ENCODE data around the gene CRISPLD2. TPM values are rescaled to one million over a fixed set of nuclear protein-coding genes. Genes with fewer than 3 reads are reported as not detected.
"Not testable (repeated sequence)": the region's sequence is repeated elsewhere in the genome, so short reads cannot be mapped to it uniquely, and the experiment has no call there.

CRISPLD2 gene
- total RNA-seq, 1 donor from 2014 or later: 6.5 TPM

DNA sequence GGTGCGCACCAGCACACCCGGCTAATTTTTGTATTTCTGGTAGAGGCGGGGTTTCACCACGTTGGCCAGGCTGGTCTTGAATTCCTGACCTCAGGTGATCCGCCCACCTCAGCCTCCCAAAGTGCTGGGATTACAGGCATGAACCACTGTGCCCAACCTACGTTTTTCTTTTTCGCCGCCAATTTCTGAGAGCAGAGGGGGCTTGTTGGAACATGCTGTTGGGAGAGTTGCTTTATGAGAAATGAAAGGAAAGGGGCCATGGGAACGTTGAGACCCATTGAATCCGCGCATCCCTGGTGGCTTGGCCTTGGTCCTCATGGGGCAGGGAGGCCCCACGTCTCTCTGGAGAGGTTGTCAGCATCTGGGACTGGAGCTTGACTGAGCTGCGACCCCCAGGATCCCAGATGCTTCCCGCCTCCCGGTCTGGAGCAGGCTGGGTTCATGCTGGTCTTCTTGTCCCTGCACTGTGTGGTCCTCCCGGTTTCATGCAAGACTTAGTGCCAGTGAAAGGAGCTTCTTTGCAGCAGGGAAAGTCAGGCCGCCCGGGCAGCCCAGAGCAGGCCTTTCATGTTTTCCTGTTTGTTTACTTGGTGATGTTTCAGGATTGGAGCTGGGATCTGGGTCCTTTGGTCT, 22.8 kb downstream of the CRISPLD2 start:
- ATAC-seq: no peak

- ATAC-seq: no peak
Observed at GRCh38 chr16:84843149-84844048, 23.6 kb downstream of the CRISPLD2 start.

DNA sequence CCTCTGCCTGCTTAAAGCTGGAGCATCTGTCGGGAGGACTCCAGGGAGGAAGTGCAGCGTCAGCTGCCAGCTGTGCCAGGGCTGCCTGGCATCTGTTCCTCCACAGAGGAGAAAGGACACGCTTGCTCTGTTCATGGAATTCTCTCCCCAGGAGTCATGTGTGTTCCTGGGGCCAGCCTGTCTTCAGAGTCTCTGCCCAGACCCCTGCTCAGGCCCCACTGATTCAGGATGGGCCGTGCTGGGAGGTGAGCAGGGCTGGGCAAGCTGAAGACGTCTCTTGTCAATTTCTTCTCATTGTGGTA, 24.2 kb downstream of the CRISPLD2 start:
- ATAC-seq: no peak

- no peak for ATAC-seq
Observed at GRCh38 chr16:84844559-84845495, 25.0 kb downstream of the CRISPLD2 start.

GRCh38 chr16:84845496-84846002, 25.8 kb downstream of the CRISPLD2 start:
- no peak for ATAC-seq

DNA sequence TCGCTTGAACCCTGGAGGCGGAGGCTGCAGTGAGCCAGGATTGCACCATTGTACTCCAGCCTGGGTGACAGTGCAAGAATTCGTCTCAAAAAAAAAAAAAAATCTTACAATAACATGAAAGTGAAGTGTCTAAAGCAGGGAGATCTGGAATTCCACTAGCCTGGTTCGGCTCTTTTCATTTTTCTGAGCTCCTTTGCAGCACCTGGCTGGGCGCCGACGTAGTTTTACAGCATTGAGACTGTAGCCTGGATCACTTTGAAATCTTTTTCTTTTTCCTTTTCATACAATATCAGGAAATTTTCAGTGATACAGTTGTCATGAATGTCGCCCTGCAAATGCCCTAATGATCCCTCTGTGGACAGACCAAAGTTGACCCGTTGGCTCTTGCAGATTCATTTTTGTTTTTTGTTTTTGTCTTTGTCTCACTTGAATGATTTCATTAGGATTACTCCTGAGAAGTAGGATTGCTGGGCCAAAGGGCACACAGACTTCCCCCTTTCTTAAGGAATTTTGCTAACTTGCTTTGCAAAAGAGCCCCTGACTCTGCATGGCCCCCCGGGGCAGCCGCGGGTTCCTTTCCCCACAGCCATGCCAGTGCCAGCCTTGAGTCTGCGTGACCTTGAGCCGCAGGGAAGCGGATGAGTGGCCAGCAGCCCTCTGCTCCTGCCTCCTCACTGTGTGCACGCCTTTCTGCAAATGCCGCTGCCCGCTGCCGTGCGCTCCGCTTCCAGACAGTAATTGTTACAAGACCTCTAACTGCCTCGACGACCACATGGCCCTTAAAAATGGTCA, 28.0 kb downstream of the CRISPLD2 start:
- ATAC-seq: no peak

DNA sequence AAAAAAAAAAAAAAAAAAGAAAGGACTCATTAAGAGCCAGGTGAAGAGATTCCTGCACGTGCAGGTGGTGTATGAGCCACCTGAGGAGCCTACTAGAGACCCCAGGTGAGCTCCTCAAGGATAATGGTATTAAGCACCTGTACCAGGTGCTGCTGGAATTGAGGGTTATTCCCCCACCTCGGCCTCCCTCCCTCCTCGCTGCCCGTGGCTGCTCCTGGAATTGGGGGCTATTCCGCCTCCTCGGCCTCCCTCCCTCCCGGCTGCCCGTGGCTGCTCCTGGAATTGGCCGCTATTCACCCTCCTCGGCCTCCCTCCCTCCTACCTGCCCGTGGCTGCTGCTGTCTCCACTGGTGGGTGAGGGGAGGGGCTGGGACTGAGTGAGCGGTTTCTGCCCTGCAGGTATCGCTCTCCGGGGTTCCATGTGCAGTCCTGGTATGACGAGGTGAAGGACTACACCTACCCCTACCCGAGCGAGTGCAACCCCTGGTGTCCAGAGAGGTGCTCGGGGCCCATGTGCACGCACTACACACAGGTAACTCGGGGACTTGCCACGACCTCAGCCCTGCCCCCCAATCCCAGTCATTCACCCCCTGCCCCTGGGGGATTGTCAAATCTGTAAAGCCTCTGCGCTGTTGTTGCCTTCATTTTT, 29.3 kb downstream of the CRISPLD2 start:
- ATAC-seq: no peak

DNA sequence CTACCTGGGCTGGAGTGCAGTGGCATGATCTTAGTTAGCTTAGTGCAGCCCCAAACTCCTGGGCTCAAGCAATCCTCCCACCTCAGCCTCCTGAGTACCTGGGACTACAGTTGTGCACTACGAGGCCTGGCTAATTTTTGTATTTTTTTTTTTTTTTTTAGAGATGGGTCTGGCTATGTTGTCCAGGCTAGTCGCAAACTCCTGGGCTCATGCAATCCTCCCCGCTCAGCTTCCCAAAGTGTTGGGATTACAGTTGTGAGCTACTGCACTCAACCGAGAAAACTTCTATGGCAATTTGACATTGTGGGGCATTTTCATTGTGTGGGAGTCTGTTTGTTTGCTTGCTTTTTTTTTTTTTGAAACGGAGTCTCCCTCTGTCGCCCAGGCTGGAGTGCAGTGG, 30.0 kb downstream of the CRISPLD2 start:
- ATAC-seq: no peak

DNA sequence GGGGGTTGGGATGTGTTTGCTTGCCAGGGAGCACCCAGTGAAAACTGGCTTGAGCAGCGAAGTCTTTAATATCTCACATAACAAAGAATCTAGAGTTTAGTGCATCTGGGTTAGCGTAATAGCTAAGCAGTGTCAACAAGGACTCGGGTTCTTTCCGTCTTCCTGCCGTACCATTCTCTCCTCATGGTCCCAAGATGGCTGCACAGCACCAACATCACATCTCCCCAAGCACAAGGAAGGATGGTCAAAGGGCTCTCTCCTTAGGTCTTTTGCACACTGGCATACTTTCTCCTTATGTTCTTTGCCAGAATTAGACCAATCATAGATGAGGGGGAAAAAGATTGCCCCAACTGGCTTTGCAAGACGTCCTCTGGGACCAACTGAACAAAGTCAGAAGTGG, 30.9 kb downstream of the CRISPLD2 start:
- ATAC-seq: no peak

DNA sequence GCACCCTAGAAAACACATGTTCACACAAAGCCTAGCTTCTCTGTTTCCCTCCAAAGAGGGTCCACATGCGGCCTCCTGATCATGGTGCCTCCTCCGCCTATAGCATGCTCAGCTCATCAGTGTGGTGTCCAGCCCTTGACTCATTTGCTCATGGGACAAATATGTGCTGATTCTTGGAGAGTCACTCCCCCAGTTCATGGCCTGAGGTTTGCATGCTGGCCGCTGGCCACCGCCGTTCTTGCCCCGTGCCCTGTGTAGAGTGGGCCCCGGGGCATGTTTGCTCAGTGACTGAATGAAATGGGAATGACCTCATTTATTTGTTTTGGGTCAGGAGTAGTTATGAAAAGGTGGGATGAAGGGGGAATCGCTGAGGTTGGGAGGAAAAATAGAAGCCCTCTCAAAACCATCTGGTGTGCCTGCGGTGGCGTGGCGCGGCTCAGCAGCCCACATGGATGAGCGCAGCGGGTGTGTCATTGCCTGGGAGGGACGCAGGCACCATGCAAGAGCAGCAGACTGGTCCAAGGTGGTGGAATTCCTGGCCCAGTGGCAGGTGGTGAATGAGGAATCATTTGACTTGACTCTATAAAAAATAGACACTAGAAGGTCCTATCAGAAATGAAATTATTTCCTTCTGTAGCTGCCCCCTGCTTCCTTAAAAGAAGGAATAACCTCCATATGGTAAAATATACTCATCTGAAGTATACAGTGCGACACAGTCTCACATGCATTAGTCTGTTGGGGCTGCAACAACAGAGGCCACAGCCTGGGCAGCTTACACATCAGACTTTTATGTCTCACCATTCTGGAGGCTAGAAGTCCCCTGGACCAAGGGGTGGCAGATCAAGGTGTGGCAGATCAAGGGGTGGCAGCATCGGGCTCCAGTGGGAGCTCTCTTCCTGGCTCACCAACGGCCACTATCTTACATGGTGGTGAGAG, 31.7 kb downstream of the CRISPLD2 start:
- peak; percentile 19 for ATAC-seq

DNA sequence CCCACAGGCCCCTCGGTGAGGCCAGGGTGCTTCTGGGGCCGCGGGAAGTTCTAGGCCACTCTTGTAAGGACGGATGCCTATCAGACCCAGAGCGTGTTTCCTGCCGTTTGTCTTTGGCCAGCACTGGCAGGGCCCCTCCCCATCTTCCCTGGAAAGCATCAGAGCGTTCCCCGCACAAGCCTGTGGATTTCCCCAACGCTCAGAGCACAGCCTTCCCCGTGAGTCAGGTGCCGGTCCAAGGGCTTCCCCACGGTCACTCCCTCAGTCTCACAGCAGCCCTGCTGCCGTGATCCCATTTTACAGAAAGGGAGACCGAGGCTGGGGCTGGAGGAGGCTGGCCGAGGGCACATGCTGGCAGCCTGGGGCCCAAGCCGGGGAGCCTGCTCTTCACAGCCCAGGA, 33.7 kb downstream of the CRISPLD2 start:
- ATAC-seq: no peak

DNA sequence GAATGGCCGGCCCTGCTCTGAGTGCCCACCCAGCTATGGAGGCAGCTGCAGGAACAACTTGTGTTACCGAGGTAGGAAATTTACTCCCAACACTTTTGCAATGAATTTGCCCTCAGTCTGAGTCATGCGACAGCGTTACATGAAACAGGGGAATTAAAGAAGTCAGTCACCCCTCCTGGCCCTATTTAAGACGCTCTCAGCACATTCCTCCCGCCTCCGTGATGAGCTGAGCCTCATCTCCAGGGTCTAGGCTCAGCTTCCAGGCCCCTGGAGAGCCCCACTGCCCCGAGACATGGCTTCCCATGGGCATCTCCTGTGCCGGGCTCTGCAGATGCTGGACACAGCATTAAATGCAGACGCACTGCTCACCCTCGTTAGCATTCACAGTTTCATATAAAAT, 35.0 kb downstream of the CRISPLD2 start:
- ATAC-seq: no peak

DNA sequence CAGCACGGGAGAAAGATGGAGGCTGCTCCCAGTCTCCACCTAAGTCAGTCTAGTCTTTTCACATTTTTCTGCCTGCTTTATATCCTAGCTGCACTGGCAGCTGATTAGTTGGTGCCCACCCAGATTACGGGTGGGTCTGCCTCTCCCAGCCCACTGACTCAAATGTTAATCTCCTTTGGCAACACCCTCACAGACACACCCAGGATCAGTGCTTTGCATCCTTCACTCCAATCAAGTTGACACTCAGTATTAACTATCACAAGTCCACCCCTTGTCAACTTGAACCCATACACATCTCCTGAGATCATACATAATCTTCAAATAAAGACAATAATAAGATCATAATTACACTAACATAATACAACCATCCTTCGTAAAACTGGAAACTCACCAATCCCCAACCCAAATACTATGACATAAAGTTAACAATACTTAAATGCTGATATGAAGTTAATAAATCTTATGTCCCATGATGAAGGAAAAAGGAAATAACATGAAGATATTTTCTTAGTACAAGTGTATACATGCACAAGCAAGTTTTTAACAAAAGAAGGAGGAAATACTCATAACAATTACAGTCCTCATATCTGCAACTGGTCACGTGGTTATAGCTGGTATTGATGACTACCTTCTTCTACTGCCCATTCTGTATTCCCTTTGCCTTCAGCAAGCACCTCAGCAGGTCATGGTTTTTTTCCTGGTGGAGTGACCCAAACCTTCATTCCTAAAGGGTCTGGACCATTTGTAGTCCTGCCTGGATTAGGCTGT, 35.8 kb downstream of the CRISPLD2 start:
- ATAC-seq: not testable (repeated sequence)

DNA sequence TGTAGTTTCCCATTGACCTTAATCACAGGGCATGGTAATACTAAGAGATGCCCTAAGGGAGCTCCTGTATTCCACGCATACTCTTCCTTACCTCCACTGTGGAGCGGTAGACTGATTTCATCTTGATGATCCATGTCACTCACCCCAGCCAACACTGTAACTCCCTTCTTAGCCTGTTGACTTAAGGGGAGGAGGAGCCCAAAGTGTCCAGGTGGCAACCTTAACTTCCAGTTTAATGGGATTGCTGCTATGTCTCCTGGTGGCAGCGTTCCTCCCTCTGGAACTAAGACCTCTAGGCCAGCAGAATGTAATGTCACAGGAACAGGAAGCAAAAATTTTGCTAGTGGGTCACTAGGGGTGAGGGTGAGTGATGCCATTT, 36.4 kb downstream of the CRISPLD2 start:
- not testable (repeated sequence) for ATAC-seq

- ATAC-seq: not testable (repeated sequence)
Observed at GRCh38 chr16:84856811-84857210, 37.0 kb downstream of the CRISPLD2 start.

GRCh38 chr16:84859681-84860080, 39.9 kb downstream of the CRISPLD2 start:
- no peak for ATAC-seq

- no peak for ATAC-seq
Observed at GRCh38 chr16:84860383-84860782, 40.6 kb downstream of the CRISPLD2 start.

DNA sequence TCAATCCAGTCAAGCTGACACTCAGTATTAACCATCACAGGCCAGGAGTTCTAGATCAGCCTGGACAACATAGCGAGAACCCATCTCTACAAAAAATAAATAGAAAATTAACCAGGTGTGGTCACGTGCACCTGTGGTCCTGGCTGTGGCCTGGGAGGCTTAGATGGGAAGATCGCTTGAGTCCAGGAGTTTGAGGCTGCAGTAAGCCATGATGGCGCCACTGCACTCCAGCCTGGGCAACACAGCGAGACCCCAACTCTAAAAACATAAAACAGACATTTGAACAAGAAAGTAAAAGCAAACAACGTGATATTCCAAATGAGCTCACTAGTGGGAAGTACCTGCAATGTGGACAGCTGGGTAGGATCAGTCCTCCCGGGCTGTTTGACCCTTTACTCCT, 41.9 kb downstream of the CRISPLD2 start:
- ATAC-seq: no peak

GRCh38 chr16:84862804-84863480, 43.2 kb downstream of the CRISPLD2 start:
- ATAC-seq: no peak
